8988T (cell line): ENCODE measurements around the gene ACOX3.
"Not testable (repeated sequence)": the region's sequence is repeated elsewhere in the genome, so short reads cannot be mapped to it uniquely, and the experiment has no call there.

Source experiments
- DNase-seq: peaks from one replicate; pipeline ENCODE4 v3.0.0; 2011

Gene ACOX3

GRCh38 chr4:8348071-8348470, 92.5 kb downstream of the ACOX3 start:
- DNase-seq, result no peak

GRCh38 chr4:8347660-8348059, 92.9 kb downstream of the ACOX3 start:
- no peak for DNase-seq

GRCh38 chr4:8346838-8347605, 93.5 kb downstream of the ACOX3 start:
- DNase-seq, result no peak

- DNase-seq, result no peak
These were observed 94.3 kb downstream of the ACOX3 start for GRCh38 chr4:8345946-8346814.

GRCh38 chr4:8345053-8345945, 95.2 kb downstream of the ACOX3 start:
- no peak for DNase-seq

- DNase-seq, result no peak
These were observed 96.1 kb downstream of the ACOX3 start for GRCh38 chr4:8344377-8344776.

GRCh38 chr4:8343967-8344331, 96.6 kb downstream of the ACOX3 start:
- DNase-seq, result no peak

GRCh38 chr4:8343262-8343966, 97.1 kb downstream of the ACOX3 start:
- no peak for DNase-seq

- DNase-seq, result peak; percentile 73
These were observed 97.8 kb downstream of the ACOX3 start for GRCh38 chr4:8342651-8343261.

- DNase-seq, result no peak
These were observed 98.8 kb downstream of the ACOX3 start for GRCh38 chr4:8341691-8342090.

GRCh38 chr4:8341281-8341680, 99.2 kb downstream of the ACOX3 start:
- not testable (repeated sequence) for DNase-seq

GRCh38 chr4:8340781-8341241, 99.7 kb downstream of the ACOX3 start:
- DNase-seq, result no peak

GRCh38 chr4:8338351-8338961, 102.1 kb downstream of the ACOX3 start:
- DNase-seq, result no peak

- peak; percentile 74 for DNase-seq
These were observed 104.0 kb downstream of the ACOX3 start for GRCh38 chr4:8336412-8337075.

GRCh38 chr4:8335848-8336247, 104.7 kb downstream of the ACOX3 start:
- no peak for DNase-seq

- DNase-seq, result no peak
These were observed 105.6 kb downstream of the ACOX3 start for GRCh38 chr4:8334786-8335460.

GRCh38 chr4:8333726-8334460, 106.6 kb downstream of the ACOX3 start:
- DNase-seq, result no peak

- DNase-seq, result no peak
These were observed 107.6 kb downstream of the ACOX3 start for GRCh38 chr4:8332891-8333331.
